Gastrocnemius medialis (tissue), 4 donors: Measurements from ENCODE around the gene OR10G2.

Source experiments
- CTCF ChIP-seq, 5 experiments: fragments of 450-650 bp in 3 of 5; fragments of 200-600 bp in 2 of 5; sonication (generic) in 2 of 5; IDR thresholded peaks in 4 of 5; conservative IDR thresholded peaks in 1 of 5; 1 replicate in 4 of 5; 2 replicates in 1 of 5; pipeline ENCODE4 v1.5.1; 2016 to 2019; ENCODE audit warnings: antibody characterized with exemption in 5 of 5, mild to moderate bottlenecking in 3 of 5, moderate library complexity in 3 of 5
- POLR2A ChIP-seq, 2 donors: fragments of 450-650 bp; IDR thresholded peaks; one replicate each; pipeline ENCODE4 v1.6.1; 2017; ENCODE audit warnings: antibody characterized with exemption in 2 of 2, mild to moderate bottlenecking in 2 of 2, moderate library complexity in 2 of 2

DNA sequence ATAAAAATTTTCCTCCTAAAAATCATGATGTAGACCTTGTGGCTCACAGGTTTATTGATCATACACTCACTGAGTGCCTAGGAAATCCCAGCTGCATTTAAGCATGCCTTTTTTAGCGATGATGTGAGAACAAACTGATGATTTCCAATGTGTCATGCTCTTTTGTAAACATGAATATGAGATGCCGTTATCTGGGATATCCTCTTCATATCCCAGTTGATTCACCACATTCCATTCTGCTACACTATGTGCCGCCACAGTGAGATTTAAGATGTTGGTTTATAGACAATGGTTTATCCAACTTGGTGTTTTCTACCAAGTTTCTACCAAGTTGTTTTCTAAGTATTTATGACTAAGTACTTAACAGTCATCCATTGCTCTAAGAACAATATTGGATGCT is 33.6 kb upstream of the OR10G2 start:
- TF ChIP-seq CTCF (IDR thresholded peaks at IDR 0.05 in 4 of 5, conservative IDR thresholded peaks at IDR 0.05 in 1 of 5) (no peak), POLR2A (IDR thresholded peaks at IDR 0.05) (no peak)
